ENCODE measurements around the gene TAF1.
A peak's percentile ranks its signal among the peaks of the same experiment; 100 is the strongest.
"Not testable (repeated sequence)": the region's sequence is repeated elsewhere in the genome, so short reads cannot be mapped to it uniquely, and the experiment has no call there.

The TAF1 gene

GRCh38 chrX:71439420-71439819, 73.3 kb downstream of the TAF1 start:
- DNase-seq (ENCODE audit: low read depth): no peak

- DNase-seq (ENCODE audit: low read depth): no peak
Measured at GRCh38 chrX:71439896-71440295, 73.7 kb downstream of the TAF1 start.

GRCh38 chrX:71440401-71440800, 74.2 kb downstream of the TAF1 start:
- no peak for DNase-seq (ENCODE audit: low read depth)

GRCh38 chrX:71441809-71442208, 75.7 kb downstream of the TAF1 start:
- not testable (repeated sequence) for DNase-seq (ENCODE audit: low read depth)

- no peak for DNase-seq (ENCODE audit: low read depth)
Measured at GRCh38 chrX:71450433-71451106, 84.4 kb downstream of the TAF1 start.

GRCh38 chrX:71451518-71451917, 85.4 kb downstream of the TAF1 start:
- DNase-seq (ENCODE audit: low read depth): not testable (repeated sequence)

- no peak for DNase-seq (ENCODE audit: low read depth)
Measured at GRCh38 chrX:71453056-71453455, 86.9 kb downstream of the TAF1 start.

GRCh38 chrX:71454222-71454621, 88.1 kb downstream of the TAF1 start:
- DNase-seq (ENCODE audit: low read depth): no peak

- no peak for DNase-seq (ENCODE audit: low read depth)
Measured at GRCh38 chrX:71458866-71459265, 92.7 kb downstream of the TAF1 start.

GRCh38 chrX:71464968-71465367, 98.8 kb downstream of the TAF1 start:
- no peak for DNase-seq (ENCODE audit: low read depth)

GRCh38 chrX:71466979-71467523, 100.9 kb downstream of the TAF1 start:
- DNase-seq (ENCODE audit: low read depth): no peak

- DNase-seq (ENCODE audit: low read depth): no peak
Measured at GRCh38 chrX:71475785-71476540, 109.8 kb downstream of the TAF1 start.

GRCh38 chrX:71482228-71482958, 116.2 kb downstream of the TAF1 start:
- DNase-seq (ENCODE audit: low read depth): no peak

GRCh38 chrX:71487814-71488213, 121.7 kb downstream of the TAF1 start:
- no peak for DNase-seq (ENCODE audit: low read depth)

- no peak for DNase-seq (ENCODE audit: low read depth)
Measured at GRCh38 chrX:71489540-71489939, 123.4 kb downstream of the TAF1 start.

- peak; percentile 26 for DNase-seq (ENCODE audit: low read depth)
Measured at GRCh38 chrX:71492231-71493065, 126.3 kb downstream of the TAF1 start.

- no peak for DNase-seq (ENCODE audit: low read depth)
Measured at GRCh38 chrX:71493111-71493613, 127.0 kb downstream of the TAF1 start.

- DNase-seq (ENCODE audit: low read depth): not testable (repeated sequence)
Measured at GRCh38 chrX:71495979-71496378, 129.8 kb downstream of the TAF1 start.

- DNase-seq (ENCODE audit: low read depth): no peak
Measured at GRCh38 chrX:71496476-71496875, 130.3 kb downstream of the TAF1 start.

- not testable (repeated sequence) for DNase-seq (ENCODE audit: low read depth)
Measured at GRCh38 chrX:71502080-71502479, 135.9 kb downstream of the TAF1 start.

GRCh38 chrX:71504346-71504745, 138.2 kb downstream of the TAF1 start:
- DNase-seq (ENCODE audit: low read depth): no peak

- DNase-seq (ENCODE audit: low read depth): no peak
Measured at GRCh38 chrX:71509289-71509688, 143.1 kb downstream of the TAF1 start.

All from stimulated activated CD4-positive, alpha-beta T cell treated with anti-CD3 and anti-CD28 coated beads, Interleukin-2, amount 100 ng/mL, for 4 hours (primary cell).